Caco-2 (cell line): Measurements from ENCODE around the gene VTN. TPM values are rescaled to one million over a fixed set of nuclear protein-coding genes. Genes with fewer than 3 reads are reported as not detected.

Experiments used
- BruUV-seq: library from RNA; stranded (reverse); fragments of 400-500 nt; replicated peaks from 2 replicates; lab custom pipeline; 2021; lab: Mats Ljungman, UMichigan
- CTCF ChIA-PET: fragments of 300-600 bp; sonication (Branson Sonifier 250); formaldehyde crosslinking; loops from one replicate; lab custom pipeline; 2022; ENCODE audit warnings: antibody characterized with exemption; lab: Charles Lee
- POLR2A ChIA-PET: fragments of 300-600 bp; sonication (Branson Sonifier 250); formaldehyde crosslinking; loops from one replicate; lab custom pipeline; 2022; ENCODE audit warnings: antibody characterized with exemption; lab: Charles Lee
- DNase-seq, 2 experiments: peaks; one replicate each; pipeline versions ENCODE4 v3.0.0 to v3.0.0-alpha.2; 2020 to 2022
- H3K27me3 ChIP-seq: replicated peaks from 2 replicates; pipeline ENCODE4 v1.6.0; 2011; ENCODE audit warnings: low read length; ENCODE audit not compliant: control insufficient read depth, insufficient read depth
- H3K36me3 ChIP-seq: 2 replicates; pipeline ENCODE4 v1.5.1; 2011; ENCODE audit warnings: low read length; ENCODE audit not compliant: control insufficient read depth, insufficient read depth
- H3K4me1 ChIP-seq: fragments of 250-450 bp; sonication (Bioruptor Pico); 2 replicates; pipeline ENCODE4 v1.5.1; 2020; ENCODE audit warnings: mild to moderate bottlenecking
- H3K4me3 ChIP-seq: 2 replicates; pipeline ENCODE4 v1.5.1; 2011; ENCODE audit warnings: low read depth, mild to moderate bottlenecking, control low read depth, low read length
- H3K9me3 ChIP-seq: fragments of 250-450 bp; sonication (Bioruptor Pico); 2 replicates; pipeline ENCODE4 v1.5.1; 2020; ENCODE audit warnings: mild to moderate bottlenecking, moderate library complexity
- H3K27ac Mint-ChIP-seq: one replicate; pipeline ENCODE4 v1.8.0; 2022; ENCODE audit warnings: mixed read lengths; ENCODE audit not compliant: unreplicated experiment
- H3K27me3 Mint-ChIP-seq: one replicate; pipeline ENCODE4 v1.8.0; 2022; ENCODE audit warnings: mixed read lengths; ENCODE audit not compliant: insufficient read depth, unreplicated experiment
- H3K36me3 Mint-ChIP-seq: one replicate; pipeline ENCODE4 v1.8.0; 2022; ENCODE audit warnings: mild to moderate bottlenecking, mixed read lengths; ENCODE audit not compliant: insufficient read depth, unreplicated experiment
- H3K4me1 Mint-ChIP-seq: one replicate; pipeline ENCODE4 v1.8.0; 2022; ENCODE audit warnings: low read depth, mixed read lengths; ENCODE audit not compliant: unreplicated experiment
- H3K4me3 Mint-ChIP-seq: one replicate; pipeline ENCODE4 v1.8.0; 2022; ENCODE audit warnings: mild to moderate bottlenecking, moderate library complexity, mixed read lengths; ENCODE audit not compliant: unreplicated experiment
- H3K9me3 Mint-ChIP-seq: one replicate; pipeline ENCODE4 v1.8.0; 2022; ENCODE audit warnings: mixed read lengths; ENCODE audit not compliant: unreplicated experiment
- CTCF ChIP-seq, 2 experiments: fragments of 200-600 bp in 1 of 2; IDR thresholded peaks; 1 replicate in 1 of 2; 2 replicates in 1 of 2; pipeline versions ENCODE4 v1.5.1 to v1.8.0; 2011 to 2022; ENCODE audit warnings: antibody characterized with exemption in 1 of 2, control low read depth in 1 of 2, inconsistent platforms in 1 of 2, low read depth in 1 of 2, low read length in 1 of 2, mild to moderate bottlenecking in 1 of 2, moderate library complexity in 1 of 2; ENCODE audit not compliant: insufficient read depth in 1 of 2, severe bottlenecking in 1 of 2, unreplicated experiment in 1 of 2
- intact Hi-C: fragments of 100-400 bp; cut with micrococcal nuclease; formaldehyde crosslinking; loops from one replicate; pipeline ENCODE4 v1.10.0; 2022; ENCODE audit not compliant: unreplicated experiment
- total RNA-seq: library from RNA; stranded (reverse); gene quantifications from 2 replicates; pipeline ENCODE4 v1.2.3, GENCODE V29; 2022

Gene VTN
- total RNA-seq, 1 experiment from 2014 or later, result 273 TPM

- Histone ChIP-seq H3K27me3 (no peaks in the 10 kb centered on the region), H3K4me3 (no peak overlapping the region), H3K4me1 (peaks cover 41% of the 10 kb centered on the region), H3K9me3 (no peaks in the 10 kb centered on the region), H3K36me3 (peaks cover 17% of the 10 kb centered on the region)
- no peak overlapping the region for H3K4me3 Mint-ChIP-seq
- no peak overlapping the region for H3K27ac Mint-ChIP-seq
- CTCF ChIA-PET, result interaction anchor here (0.6 to 1.3 kb wide), 4 partner anchors 9 to 27 kb away, joined by 3 to 4 read pairs (median 4); no protein-coding TSS in a partner anchor
- intact Hi-C loops, result loop anchor here (10.0 kb wide), 1 partner anchor 244 kb away; the partner anchor contains the start of genes ALDOC and PIGS
- H3K36me3 Mint-ChIP-seq, result peaks cover 84% of the 10 kb centered on the region
- no peaks in the 10 kb centered on the region for H3K27me3 Mint-ChIP-seq
- POLR2A ChIA-PET, result interaction anchor here (1.0 kb wide), 1 partner anchor 12 kb away, joined by 4 read pairs; the partner anchor contains the start of gene TMEM97
- no peak for TF ChIP-seq CTCF (IDR thresholded peaks at IDR 0.05; ENCODE audit: insufficient read depth in 1 of 2, low read depth in 1 of 2, low read length in 1 of 2, severe bottlenecking in 1 of 2, unreplicated experiment in 1 of 2)
- BruUV-seq, result no TSS peak
- peaks cover 45% of the 10 kb centered on the region for H3K4me1 Mint-ChIP-seq
- DNase-seq, result peak in 1 of 2 experiments; percentile 42
- H3K9me3 Mint-ChIP-seq, result no peaks in the 10 kb centered on the region
Measured at GRCh38 chr17:28330671-28331070, 39.4 kb downstream of the VTN start.

GRCh38 chr17:28328325-28328724, 41.8 kb downstream of the VTN start:
- intact Hi-C loops, result loop anchor here (10.0 kb wide), 1 partner anchor 234 kb away; no protein-coding TSS in a partner anchor
- Mint-ChIP-seq H3K27ac (peak overlapping the region; percentile 37), H3K36me3 (peaks cover 81% of the 10 kb centered on the region), H3K4me1 (peaks cover 47% of the 10 kb centered on the region), H3K4me3 (no peak overlapping the region), H3K27me3 (no peaks in the 10 kb centered on the region), H3K9me3 (no peaks in the 10 kb centered on the region)
- H3K27me3 ChIP-seq, result no peaks in the 10 kb centered on the region
- no peak overlapping the region for H3K4me3 ChIP-seq
- peak; percentile 69 to 70 for DNase-seq
- H3K36me3 ChIP-seq, result peaks cover 19% of the 10 kb centered on the region
- ChIA-PET CTCF (interaction anchor here (0.6 kb wide), 1 partner anchor 45 kb away, joined by 3 read pairs; no protein-coding TSS in a partner anchor), POLR2A (interaction anchor here (0.5 kb wide), 1 partner anchor 86 kb away, joined by 4 read pairs; no protein-coding TSS in a partner anchor)
- BruUV-seq, result TSS peak; percentile 1
- no peak for TF ChIP-seq CTCF (IDR thresholded peaks at IDR 0.05; ENCODE audit: insufficient read depth in 1 of 2, low read depth in 1 of 2, low read length in 1 of 2, severe bottlenecking in 1 of 2, unreplicated experiment in 1 of 2)
- no peaks in the 10 kb centered on the region for H3K9me3 ChIP-seq
- peaks cover 55% of the 10 kb centered on the region for H3K4me1 ChIP-seq

GRCh38 chr17:28327709-28328108, 42.4 kb downstream of the VTN start:
- TF ChIP-seq CTCF (IDR thresholded peaks at IDR 0.05; ENCODE audit: insufficient read depth in 1 of 2, low read depth in 1 of 2, low read length in 1 of 2, severe bottlenecking in 1 of 2, unreplicated experiment in 1 of 2), result peak in 1 of 2 experiments; percentile 24
- Histone ChIP-seq H3K9me3 (no peaks in the 10 kb centered on the region), H3K36me3 (peaks cover 19% of the 10 kb centered on the region), H3K4me1 (peaks cover 55% of the 10 kb centered on the region), H3K27me3 (no peaks in the 10 kb centered on the region), H3K4me3 (no peak overlapping the region)
- no TSS peak for BruUV-seq
- no peak for DNase-seq
- Mint-ChIP-seq H3K27me3 (no peaks in the 10 kb centered on the region), H3K36me3 (peaks cover 81% of the 10 kb centered on the region), H3K27ac (peak overlapping the region; percentile 37), H3K9me3 (no peaks in the 10 kb centered on the region), H3K4me1 (peaks cover 54% of the 10 kb centered on the region), H3K4me3 (no peak overlapping the region)
- ChIA-PET POLR2A (no interaction called here), CTCF (no interaction called here)
- intact Hi-C loops, result loop anchor here (10.0 kb wide), 1 partner anchor 233 kb away; no protein-coding TSS in a partner anchor
